ENCODE results near the gene MYO1E. TPM values are rescaled to one million over a fixed set of nuclear protein-coding genes. Genes with fewer than 3 reads are reported as not detected.

Gene MYO1E
- total RNA-seq, 1 experiment from 2014 or later = 117 TPM

DNA sequence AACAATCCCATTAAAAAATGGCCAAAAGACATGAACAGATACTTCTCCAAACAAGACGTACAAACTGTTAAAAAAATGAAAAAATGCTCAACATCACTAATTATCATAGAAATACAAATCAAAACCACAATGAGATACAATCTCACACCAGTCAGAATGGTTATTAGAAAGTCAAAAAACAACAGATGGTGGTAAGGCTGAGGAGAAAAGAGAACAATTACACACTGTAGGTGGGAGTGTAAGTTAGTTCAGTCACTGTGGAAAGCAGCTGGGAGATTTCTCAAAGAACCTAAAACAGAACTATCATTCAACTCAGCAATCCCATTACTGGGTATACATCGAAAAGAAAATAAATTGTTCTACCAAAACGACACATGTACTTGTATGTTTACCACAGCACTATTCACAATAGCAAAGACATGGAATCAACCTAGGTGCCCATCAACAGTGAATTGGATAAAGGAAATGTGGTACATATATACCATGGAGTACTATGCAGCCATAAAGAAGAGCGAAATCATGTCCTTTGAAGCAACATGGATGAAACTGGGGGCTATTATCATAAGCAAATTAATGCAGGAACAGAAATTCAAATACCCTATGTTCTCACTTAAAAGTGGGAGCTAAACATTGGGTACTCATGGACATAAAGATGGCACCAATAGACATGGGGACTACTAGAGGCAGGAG lies 51.5 kb downstream of the MYO1E start:
- no peak for DNase-seq (ENCODE audit: low read depth)

DNA sequence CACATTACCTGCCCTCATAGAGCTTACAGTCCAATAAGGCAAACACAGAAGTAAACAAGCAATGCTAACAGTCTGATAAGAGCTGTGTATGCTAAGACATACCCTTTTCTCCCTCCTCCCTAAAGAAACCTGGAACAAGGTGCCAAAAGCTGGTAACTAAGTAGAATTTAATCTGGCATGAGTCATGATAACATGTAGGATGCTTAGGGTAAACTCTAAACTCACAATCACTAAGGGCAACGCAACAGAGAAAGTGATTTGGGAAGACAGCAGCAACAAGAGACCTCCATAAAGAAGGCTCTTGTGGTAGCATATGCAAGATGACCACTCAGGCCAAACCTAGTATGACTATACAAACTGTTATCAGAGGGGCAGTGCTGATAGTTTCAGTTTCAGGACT lies 55.5 kb downstream of the MYO1E start:
- DNase-seq (ENCODE audit: low read depth) = no peak

DNA sequence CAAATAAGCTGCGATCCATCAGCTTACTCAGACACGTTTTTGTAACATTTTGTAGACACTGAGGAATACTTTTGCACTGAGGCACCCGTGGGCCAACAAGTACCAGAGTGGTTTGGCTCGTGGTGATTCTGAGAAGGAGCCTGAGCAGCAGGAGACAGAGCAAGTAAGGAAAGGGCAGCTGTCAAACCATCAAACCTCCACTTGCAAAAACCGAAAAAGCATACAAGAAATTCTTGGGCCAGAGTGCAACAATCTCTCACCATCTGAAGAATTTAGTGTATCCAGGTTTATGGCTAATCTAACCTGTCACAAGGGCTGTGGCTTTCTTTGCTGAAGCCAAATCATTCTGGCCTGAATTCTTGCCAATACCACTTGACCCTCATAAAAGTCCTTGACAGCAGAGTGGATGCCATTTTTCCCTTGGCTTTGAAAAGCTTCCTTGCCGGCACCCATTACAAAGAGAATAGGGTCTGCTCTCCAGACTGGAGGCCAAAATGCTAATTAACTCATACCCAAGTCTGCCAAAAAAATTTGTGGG lies 56.7 kb downstream of the MYO1E start:
- DNase-seq (ENCODE audit: low read depth) = peak; percentile 59

DNA sequence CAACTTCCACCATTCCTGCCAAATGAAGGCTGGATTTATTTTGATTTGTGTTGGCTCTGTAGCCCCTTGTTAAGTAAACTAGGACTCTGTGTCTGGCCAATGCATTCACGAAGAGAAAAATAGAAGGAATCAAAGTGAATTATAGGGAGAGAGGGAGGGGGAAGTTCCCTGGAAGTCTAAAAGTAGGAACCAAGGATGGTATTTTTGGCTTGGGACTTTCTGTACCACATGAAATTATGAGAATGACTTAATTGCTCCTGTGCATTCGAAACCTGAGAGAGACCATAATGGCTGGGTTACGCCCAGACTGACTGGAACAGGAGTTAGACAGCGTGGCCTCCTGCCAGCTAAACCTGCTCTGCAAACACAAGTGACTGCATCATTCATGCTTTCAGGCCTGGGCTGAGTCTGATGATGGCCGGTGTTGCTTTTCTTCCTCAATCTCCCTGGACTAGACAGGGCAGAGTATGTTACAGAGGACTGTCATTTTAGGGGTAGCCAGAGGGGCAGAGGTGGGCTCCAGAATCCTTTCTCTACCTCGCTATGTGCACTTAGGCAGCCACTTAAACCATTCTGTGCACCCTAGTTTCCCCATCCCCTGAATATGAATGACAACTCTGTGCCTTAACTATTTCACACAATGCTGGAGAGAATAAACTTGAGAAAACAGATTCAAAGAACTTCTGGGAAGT lies 58.9 kb downstream of the MYO1E start:
- peak; percentile 82 for DNase-seq (ENCODE audit: low read depth)

DNA sequence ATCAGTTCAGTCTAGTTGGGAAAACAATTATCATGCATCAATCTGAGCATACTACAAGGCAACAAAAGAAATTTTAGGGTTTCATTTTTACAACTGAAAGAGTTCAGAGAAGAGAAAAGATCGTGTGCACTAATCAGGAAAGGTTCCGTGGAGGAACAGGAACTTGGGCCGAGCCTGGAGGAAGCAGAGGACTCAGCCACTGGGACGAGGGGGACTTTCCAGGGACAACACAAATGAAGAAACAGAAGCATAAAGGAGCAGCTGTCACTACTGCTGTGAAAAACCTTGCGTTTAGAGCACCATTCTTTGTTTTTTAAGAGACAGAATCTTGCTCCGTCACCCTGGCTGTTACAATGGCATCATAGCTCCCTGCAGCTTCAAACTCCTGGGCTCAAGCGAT lies 60.5 kb downstream of the MYO1E start:
- DNase-seq (ENCODE audit: low read depth) = no peak

DNA sequence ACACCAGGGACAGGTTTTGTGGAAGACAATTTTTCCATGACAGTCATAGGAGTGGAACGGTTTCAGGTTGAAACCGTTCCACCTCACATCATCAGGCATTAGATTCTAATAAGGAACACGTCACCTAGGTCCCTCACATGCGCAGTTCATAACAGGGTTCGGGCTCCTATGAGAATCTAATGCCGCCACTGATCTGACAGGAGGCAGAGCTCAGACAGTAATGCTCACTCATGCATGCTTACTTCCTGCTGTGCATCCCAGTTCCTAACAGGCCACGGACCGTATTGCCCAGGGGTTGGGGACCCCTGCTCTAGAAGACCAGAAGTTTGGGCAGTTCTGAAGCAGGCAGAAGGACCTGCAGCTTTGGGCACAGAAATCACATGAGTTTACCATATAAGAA lies 61.5 kb downstream of the MYO1E start:
- no peak for DNase-seq (ENCODE audit: low read depth)

DNA sequence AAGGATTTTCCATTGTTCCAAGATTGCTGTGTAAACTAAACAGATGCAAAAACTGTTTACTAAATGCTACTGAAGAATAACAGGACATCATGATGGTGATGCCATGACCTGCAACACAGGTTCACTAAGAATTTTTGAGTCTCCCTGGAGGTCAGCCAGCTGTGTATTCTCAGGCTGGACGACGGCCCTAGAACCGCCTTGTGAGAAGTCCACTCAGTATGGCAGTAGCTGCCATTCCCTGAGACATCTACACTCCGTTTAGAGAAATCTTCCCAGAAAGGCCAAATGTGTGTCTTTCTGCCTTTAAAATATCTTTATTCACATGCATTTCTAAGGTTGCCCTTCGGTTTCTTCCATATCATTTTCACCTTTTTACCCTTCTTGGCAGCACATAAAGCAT lies 63.3 kb downstream of the MYO1E start:
- DNase-seq (ENCODE audit: low read depth) = no peak

DNA sequence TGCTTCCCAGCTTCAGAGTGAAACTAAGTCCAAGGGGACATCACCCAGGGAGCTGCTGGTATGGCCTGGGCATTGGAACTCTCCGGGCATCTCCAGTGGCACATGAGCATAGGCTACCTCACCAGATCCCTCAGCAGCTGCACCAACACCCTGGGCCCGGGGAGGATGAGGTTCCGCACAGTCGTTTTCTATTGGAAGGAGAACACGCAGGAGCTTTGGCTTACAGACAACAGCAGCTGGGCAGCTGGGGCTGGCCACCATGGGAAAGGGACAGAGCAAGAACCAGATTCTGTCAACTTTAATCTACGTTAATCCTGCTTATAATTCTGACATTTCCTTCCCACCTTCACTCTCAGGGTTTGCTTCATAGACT lies 65.5 kb downstream of the MYO1E start:
- peak; percentile 96 for DNase-seq (ENCODE audit: low read depth)

DNA sequence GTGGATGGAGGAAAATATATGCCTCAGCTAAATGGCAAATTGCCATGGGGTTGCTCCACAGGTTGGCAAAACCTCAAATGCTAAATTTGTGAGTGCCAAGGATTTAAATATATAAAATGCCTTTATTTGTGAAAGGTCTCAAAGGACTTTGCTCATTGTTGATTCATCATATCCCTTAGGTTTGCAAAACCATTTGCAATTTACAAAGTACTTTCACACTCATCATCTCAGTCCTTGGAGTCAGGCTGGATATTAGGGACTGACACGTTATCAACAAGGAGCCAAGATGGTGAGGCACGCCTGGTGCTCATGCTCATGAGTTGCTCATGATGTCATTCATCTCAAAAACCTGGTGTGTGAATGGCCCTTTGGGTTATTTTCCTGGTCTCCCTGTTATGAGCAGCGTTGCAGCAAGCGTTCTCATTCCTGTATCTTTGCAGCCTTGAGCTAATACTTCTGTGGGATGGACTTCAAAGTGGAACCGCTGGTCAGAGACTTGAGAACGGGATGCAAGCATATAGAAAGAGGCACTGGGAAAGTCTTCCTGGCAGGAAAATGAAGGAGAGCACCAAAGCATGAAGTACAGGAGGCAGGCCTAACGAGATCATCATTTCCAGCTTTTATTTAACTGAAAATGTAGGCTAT lies 66.0 kb downstream of the MYO1E start:
- peak; percentile 92 for DNase-seq (ENCODE audit: low read depth)

DNA sequence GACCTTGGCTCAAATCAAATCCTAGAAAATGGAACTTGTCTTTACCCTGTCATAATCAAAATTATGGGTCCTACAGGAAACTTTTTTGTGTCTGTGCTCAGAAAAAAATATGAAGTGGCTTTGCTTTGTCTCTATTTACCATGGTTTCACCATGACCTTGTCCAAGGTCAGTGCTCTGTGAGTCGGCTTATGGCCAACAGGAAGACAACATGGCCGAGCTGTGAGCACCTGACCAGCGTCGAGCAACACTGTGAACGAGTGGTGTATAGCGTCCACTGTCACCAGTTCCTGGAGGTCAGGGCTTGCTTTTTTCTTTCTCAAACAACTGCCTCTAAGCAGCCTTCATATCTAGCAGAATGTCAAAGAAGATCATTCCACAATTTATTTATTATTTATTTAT lies 67.9 kb downstream of the MYO1E start:
- no peak for DNase-seq (ENCODE audit: low read depth)

DNA sequence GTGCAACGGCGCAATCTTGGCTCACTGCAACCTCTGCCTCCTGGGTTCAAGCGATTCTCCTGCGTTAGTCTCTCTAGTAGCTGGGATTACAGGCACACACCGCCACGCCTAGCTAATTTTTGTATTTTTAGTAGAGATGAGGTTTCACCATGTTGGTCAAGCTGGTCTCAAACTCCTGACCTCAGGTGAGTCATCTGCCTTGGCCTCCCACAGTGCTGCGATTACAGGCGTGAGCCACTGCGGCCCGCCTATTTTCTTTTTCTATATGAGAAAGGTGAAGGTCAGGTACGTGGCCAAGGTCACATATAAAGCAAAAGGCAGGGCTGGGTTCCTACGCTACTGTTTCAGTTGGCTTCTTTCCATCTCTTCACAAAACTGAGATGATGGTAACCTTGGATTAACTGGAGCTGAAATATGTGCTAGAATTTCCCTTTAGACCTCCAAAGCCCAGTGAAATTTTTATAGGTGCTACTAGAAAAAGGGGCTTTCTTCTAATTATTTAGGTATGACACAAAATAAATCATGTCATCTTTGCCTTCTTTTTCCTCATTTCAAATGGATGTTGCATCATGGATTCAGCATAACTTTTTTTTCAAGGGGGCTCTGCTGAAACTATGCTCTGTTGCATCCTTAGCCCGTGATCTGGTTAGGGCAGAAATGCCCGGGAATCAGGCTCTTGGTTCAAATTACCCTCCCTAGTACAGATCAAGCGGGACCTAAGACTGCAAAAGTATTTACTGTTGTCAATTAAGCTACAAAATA lies 68.5 kb downstream of the MYO1E start:
- peak; percentile 60 for DNase-seq (ENCODE audit: low read depth)

DNA sequence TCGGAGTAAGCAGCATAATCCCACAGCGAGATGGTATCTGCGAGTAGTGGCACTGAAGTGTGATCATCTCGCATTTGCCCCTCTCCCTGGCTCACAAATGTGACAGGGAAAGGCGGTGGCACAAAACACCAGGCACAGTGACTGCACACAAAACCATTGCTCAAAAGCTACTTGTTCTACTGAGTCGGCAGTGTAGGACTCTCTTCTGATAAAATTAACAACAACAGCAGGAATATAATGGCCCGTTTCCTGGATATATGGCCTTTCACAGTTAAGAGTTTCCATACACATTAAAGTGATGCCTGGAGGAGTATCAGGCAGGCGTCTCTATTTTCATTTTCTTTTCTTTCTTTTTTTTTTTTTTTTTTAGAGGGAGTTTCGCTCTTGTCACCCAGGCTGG lies 69.0 kb downstream of the MYO1E start:
- no peak for DNase-seq (ENCODE audit: low read depth)

DNA sequence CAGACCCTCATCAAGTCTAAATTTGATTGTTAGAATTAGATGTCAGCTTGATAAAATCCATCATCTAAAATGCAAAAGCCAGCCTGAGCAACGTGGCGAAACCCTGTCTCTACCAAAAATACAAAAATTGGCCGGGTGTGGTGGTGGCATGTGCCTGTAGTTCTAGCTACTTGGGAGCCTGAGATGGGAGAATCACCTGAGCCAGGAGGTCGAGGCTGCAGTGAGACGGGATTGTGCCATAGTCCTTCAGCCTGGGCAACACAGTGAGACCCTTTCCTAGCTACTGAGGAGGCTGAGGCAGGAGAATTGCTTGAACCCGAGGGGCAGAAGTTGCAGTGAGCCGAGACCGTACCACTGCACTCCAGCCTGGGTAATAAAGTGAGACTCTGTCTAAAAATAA lies 69.5 kb downstream of the MYO1E start:
- DNase-seq (ENCODE audit: low read depth) = no peak

DNA sequence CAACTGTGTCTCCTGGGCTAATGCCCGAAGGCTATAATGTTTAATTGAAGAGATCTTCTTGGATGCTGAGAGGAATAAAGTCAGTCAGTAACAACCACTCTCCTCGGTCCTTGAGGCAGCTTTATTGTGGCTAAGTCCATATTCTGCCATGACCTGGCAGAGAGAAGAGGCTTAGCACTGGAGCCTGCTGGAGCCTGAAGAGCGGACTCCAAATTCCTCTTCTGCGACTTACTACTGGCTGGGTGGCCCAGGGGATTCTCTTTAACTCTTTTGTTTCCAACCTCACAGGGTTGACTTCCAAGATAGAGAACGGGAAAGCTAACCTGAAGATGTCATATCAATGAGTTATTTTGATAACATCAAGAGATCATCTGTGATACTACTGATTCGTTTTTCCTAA lies 71.1 kb downstream of the MYO1E start:
- DNase-seq (ENCODE audit: low read depth) = no peak

DNA sequence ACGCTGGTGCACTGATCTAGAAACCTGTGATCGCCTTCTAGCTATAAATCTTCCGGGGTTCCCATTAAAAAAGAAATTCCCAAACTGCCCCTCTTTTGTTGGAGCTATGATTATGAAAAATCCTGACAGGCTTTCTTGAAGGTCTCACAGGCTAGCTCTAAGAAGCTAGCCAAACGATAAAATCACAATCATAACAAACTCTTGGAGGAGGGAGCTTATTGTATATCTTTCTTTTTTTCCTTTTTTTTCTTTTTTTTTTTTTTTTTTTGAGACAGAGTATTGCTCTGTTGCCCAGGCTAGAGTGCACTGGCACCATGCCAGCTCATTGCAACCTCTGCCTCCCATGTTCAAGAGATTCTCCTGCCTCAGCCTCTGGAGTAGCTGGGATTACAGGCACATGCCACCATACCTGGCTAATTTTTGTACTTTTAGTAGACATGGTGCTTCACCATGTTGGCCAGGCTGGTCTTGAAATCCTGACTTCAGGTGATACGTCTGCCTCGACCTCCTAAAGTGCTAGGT lies 72.0 kb downstream of the MYO1E start:
- peak; percentile 29 for DNase-seq (ENCODE audit: low read depth)

DNA sequence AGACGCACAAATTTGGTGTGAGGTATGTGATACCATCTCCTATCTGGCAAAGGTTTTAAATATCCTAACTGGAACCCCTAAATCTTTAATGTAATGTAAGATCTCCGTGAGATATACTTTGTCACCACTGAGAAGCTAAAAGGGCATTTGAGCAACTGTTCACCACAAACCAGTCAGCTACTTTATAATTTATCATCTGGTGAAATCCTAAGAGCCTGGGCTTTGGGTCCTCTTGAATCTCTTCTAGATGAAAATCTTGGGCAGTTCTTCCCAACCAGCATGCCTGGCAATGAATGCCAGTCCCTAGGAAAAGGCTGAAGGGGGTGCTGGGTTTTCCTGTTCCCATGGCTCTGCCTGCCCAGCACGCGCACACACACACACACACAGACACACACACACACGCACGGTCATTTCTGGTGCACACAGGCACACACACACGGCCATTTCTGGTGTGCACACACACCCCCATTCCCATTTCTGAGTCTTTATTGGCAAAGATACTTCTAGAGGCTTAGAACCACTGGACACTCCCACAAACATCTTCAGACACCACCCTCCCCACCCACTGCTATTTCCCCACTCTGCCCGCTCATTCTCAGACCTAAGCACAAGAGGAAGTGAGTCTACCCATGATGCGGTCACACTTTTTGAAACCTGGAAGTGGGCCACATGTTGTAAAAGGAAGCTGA lies 72.6 kb downstream of the MYO1E start:
- peak; percentile 99 for DNase-seq (ENCODE audit: low read depth)

DNA sequence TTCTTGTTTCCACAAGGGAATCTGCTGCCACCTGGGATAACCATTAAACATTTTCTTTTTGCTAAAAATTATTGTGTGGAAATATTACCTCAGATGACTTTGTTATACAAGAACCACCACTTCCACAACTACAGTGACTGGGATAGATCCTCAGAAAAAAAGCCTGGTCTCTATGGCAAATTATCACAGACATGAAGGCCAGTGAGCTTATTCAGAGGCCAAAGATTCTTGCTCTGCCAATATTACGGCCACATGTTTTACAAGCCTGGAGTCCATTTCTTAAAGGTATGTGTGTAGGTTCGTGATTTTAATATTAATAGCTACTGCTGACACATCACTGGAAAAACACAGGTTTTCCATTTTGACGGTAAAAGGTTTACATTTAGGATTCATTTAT lies 73.8 kb downstream of the MYO1E start:
- no peak for DNase-seq (ENCODE audit: low read depth)

DNA sequence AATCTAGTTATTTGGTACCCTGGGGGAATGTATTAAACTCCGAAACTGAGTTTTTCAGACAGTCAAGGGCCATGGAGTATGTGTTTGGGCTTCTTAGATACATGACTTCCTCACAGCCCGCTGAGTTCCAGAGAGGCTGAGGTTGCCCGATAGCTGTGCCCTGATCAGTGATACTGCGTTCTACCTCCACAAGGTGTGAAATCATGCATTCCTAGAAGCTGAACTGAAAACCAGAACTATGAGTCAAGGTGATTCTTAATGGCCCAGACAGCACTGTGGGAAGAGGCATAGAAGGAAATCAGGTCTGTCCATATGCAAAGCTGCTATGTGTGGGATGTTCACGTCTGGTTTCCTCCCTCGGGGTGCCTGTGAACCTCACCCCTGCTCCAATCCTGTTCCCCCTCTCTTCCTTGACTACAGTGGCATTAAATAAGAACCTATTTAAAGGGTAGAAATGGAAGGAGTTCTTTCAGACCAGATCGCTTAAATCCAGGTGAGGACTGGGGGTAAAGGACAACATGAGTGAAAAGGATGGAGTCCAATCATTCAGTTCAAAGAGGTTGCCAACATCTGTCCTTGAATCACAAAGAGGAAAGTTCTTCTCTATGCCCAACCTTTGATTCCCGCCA lies 74.3 kb downstream of the MYO1E start:
- no peak for DNase-seq (ENCODE audit: low read depth)

DNA sequence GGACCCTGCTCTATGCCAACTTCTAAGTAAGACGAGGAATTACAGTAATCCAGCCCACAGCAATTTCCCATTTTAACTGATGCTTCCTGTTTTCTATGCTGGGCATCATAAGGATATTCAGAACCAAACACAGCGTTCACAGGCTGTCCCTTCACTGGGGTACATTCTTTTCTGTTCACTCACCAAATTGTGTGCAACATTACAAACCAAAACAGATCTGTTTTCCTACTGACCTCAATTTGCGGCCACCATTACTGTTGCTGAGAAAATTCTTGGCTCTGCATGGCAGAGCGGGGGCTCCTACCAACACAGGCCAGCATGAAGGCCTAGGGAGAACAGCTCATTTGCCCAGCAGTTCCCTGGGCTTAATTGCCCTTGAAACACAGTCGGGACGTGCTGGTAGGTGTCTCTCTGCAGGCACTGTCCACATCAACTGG lies 76.5 kb downstream of the MYO1E start:
- peak; percentile 98 for DNase-seq (ENCODE audit: low read depth)

DNA sequence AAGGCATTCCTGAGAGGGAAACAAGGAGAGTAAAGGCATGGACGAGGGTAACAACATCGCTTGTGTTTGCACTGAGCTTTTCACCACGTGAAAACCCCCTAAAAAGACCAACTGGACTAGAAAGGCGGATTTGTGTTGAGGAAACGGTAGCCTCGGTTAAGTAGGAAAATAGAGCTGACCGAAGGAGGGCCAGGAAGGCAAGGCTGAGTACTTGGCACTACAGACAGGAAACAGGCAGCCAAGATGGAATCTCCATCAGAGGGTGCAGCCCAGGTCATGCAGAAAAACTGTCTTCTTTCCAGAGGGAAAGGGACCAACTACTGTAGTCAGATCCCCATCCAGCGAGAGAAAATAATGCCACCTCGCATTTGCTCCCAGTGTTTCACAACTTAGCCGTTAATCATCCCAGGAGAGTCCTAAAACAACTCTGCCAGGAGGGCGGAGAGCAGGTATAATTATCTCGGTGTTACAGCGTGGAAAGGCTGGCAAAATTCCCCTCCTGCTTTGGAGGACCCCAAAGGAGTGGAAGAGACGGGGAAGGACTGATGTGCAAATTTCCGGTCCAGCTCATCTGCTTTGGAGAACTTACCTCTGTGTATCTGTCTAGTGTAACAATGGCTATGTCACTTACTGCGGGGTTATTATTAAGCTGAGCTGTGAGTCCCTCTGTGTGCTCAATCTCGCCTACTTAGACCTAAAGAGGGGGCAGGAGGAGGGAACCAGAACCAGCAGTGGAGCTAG lies 77.2 kb downstream of the MYO1E start:
- DNase-seq (ENCODE audit: low read depth) = peak; percentile 58
